HG03442 (cell line): ENCODE results near the gene PLS3.

ENCODE experiments used
- ATAC-seq: cut with Tn5 transposase; IDR thresholded peaks from one replicate; pipeline ENCODE4 v1.9.1; 2021; ENCODE audit warnings: mild to moderate bottlenecking, moderate library complexity; ENCODE audit not compliant: unreplicated experiment

Gene PLS3

DNA sequence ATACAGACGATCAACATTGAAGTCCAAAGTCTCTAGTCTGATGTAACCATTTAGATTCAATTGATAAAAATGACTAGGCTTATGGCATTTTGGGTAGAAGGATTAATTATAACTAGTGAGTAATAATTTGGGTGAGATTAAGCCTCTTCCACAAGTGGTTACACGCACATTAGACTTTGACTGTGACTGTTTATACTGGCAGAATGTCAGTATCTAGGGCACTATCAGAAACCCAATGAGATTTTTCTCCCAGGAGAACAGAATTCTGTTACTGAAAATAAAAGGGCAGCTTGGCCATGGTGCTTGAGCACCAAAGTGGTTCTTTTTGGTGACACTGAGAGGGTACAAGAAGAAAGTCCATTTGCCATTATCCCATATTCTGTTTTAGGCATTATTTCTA, 3.3 kb downstream of the PLS3 start:
- ATAC-seq: no peak

DNA sequence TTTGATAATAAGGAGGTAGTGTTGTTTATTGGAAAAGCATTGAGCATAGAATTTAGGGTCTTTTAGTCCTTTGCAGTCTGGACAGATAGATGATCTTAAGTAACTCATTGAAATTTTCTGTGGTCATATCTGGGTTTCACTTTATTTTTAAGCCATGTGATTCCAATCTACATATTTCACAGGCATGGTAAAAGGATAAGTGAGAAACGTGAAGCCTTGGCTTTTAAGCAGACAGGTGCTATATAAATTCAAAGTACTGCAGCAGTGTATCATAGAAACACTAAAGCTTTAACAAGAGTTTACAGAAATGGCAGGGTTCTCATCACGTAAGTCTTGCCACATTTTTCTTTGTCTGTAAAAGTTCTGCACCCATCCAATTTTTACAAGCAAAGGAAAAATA, 4.9 kb downstream of the PLS3 start:
- ATAC-seq: no peak

DNA sequence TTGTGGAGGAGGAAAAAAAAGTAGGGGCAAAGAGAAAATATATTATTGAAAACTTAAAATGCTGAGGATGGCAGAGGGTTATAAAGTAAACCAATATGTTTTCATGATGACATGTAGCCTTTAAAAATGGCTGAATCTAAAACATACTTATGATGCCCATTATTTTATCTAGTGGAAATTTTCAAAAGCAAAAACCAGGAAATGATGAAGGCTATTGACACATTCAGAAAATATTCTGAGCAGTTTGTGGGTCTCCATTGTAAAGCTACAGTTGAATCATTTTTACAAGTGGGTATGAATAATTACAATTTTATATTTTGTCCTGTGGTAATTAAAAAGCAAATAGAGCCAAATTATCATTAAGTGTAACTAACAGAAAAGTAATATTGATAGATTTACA, 10.7 kb downstream of the PLS3 start:
- ATAC-seq: no peak

DNA sequence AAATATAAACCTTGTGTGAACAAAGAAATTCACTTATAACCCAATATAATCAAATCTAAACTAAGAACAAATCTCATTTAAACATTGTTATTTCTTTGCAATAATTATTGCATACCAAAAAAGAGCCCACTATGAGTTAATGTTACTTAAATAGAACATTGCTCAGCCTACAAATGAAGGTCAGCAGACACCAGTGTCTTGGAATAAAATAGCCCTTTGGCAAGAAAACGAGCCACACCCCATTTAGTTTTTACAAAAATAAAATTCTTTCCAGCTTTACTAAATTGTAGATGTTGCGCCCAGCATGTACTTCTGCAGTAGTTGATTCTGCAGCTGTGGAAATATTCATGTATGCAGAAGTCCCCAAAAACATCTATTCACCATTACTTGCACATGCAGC, 12.2 kb downstream of the PLS3 start:
- no peak for ATAC-seq

DNA sequence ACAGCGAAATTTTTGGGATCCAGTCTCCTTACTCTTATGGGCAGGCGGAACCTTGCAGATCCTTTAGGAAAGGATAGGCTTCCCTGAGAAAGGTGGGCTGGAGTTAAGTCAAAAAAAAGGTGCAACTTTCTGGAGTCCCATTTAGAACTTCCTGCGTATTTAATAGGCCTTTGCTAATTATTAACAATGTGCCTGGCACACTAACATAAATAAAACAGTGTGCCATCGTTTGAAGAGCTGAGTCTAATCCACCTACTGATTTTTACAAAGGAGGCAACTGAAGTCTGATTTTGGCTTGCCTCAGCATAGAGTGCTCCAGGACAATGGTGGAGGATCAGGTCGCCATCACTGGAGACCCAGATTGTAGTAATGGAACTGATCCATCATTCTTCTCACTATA, 15.7 kb downstream of the PLS3 start:
- ATAC-seq: no peak

DNA sequence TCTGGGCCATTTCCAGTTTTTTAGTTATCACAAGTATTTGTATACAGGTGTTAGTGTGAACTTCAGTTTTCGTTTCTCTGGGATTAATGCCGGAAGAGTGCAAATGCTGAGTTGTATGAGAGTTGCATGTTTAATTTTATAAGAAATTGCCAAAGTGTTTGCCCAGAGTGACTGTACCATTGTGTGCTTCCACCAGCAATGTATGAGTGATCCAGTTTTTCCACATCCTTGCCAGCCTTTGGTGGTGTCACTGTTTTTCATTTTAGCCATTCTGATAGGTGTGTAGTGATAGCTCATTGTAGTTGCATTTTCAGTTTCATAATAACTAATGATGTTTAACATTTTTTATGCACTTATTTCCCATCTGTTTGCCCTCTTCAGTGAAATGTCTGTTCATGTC, 18.4 kb downstream of the PLS3 start:
- ATAC-seq: no peak

DNA sequence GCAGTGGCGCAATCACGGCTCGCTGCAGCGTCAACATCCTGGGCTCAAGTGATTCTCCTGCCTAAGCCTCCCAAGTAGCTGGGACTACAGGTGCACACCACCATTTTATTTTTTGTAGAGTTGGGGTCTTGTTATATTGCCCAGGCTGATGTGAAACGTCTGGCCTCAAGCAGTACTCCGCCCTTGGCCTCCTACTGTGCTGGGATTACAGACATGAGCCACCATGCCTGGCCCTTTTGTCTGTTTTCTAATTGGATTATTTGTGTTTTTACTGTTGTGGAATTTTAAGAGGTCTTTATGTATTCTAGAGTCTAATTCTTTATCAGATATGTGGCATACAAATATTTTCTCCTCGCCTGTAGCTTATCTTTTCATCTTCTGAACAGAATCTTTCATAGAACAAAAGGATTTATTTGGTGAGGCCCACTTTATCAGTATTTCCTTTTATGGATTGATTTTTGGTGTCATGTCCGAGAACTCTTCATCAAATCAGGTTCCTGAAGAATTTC, 18.9 kb downstream of the PLS3 start:
- no peak for ATAC-seq

DNA sequence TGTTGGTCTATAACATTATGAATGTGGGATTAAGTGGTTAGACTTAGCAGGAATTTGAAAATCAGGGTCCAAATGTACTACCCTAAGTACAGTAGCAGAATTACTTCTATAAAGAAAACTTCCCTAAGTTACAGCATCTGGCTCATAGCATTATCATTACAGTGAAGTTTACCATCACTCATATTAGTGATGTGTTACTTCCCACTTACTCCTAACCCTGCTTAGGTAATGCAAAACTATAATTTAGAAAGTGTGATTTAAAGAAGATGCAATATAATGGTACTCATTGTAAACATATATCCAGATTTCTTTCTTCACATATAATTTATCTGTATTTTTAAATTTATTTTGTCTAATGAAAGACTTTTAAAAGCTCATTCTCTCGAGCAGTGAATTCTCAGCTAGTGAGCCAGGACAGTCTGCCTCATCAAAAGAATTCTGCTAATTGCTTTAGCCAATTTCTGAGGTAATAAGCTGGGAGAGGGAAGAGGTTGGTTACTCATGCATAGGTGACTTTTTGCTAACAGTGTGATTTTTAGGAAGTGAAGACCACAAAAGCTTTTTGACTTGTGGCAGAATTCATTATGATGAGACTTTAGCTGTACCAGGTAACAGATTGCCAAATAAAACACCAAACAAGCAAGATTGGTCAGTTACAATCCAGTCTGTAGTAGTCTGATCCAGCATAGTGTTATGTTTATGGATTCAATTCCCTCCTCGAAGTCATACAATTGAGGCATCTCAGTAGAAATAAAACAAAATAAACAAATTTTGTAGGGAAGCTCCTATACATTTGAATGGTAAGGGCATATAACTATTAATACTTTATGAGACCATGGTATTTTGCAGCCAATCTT, 21.0 kb downstream of the PLS3 start:
- ATAC-seq: no peak

DNA sequence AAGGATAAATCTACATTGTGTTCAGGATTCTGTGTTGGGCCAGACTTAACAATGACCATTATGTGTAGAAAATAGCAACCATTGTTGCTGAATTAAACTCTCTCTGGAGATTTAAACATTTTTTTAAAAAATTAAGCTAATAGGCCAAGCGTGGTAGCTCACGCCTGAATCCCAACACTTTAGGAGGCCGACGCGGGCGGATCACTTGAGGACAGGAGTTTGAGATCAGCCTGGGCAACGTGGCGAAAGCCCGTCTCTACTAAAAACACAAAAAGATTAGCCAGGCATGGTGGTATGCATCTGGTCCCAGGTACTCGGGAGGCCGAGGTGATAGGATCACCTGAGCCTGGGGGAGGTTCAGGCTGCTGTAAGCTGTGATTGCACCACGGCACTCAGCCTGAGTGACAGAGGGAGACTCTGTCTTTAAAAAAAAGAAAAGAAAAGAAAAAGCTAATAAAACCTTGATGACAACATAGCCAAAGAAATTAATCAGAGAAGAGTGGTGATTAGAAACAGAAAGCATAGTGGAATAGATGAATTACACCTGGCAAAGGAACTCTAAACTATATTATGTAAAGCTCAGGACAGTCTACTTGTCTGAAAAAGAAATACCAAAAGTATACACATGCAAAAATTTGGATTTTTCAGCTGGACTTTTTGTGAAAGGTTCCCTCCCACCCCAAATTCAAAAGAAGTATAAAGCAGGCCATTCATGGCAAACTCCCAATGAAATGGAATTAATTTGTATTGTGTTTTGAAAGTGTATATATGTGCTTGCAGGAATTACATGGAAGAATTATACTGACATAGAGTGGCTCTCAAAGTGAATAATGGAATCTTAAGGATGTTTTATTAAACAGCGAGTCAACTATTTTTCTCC, 21.9 kb downstream of the PLS3 start:
- no peak for ATAC-seq

DNA sequence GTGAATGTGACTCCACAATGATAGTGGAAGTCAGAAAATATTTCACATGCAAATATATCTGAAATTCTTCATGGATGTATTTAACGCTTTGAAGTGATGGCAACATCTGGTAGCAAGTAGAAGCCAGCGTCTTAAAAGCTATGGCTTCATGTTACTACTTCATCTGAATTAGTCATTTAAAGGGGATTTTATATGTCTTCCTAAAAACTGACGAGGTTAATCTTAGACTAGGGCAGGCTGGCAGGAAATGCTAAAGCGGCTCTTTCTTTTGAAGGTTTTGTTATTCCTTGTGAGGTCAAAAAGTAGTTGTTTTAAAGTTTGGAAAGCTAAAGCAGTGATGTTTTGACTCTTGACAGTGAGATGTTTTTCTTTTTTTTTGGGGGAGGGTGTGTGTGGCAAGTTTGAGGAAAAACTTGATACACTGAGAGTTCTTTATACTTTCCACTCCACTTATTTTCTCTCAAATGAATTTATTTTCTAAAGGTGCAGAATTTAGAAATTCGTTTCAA, 22.6 kb downstream of the PLS3 start:
- no peak for ATAC-seq

DNA sequence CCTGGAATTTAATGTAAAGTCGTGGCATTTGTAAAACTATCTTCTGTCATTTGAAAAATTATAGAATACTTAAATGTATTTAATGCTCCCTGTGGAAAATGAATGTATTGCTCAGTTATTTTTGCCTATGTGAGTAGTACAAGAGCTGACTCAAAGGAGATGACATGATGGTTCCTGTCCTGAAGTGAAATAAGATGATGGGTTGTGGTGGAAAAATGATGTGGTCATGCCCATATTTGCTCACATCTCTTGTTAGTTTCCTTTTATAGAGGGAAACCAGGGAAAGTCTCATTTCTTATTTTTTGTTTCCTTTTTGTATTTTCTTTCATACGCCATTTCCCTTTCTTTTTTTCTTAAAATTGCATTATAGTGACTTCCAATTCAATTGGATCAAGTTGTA, 23.7 kb downstream of the PLS3 start:
- ATAC-seq: peak; percentile 74

DNA sequence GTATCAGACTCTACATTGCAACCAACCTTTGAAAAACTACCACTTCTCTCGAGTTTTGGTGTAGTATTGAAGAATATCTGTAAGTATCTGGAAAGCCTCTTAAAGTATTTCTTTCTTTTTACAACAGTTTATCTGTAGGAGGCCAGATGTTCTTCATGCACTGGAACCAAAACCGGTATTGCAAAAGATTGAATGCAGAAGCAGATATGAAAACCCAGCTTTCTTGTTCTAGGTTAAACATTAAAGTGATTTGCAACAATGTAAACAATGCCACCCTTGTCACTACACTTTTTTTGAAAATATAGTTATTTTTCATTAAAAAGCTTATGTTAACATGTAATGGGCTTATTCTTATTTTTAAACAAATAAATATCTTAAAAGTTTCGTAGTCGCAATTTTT, 27.2 kb downstream of the PLS3 start:
- ATAC-seq: no peak

DNA sequence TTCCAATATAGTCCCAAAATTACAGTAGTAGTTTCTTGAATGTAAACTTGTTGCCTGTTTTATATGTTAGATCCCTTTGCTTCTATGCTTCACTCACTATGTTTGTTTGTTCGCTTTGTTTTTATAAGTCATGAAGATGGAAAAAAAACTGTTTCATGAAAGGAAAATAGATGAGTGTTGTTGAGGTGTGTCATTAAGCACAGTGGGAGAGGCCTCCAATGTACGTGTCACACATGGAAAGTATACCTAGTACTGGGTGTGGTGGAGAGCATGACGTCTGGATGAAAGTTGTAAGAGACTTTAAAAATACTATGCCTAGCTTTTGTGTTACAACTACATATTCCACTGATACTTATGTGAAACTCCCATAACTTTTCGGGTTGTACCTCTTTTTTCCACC, 28.4 kb downstream of the PLS3 start:
- ATAC-seq: no peak

DNA sequence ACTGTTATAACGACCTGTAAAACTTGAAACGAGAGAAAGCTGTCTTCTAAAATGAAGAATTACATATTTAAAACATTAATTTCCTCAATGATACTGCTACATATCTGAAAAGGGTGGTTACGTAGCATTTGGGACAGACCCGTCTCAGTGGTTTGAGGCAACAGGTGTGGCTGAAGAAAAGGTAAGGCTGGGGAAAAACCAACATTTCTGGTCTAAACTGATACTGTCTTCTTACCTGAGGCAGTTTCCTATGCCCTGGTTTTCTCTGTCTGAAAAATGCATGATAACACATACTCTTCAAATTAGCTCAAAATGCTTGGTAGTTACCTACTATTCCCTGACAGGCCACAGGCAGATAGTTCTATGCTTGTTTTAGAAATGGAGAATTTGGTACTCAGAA, 30.4 kb downstream of the PLS3 start:
- ATAC-seq: no peak

DNA sequence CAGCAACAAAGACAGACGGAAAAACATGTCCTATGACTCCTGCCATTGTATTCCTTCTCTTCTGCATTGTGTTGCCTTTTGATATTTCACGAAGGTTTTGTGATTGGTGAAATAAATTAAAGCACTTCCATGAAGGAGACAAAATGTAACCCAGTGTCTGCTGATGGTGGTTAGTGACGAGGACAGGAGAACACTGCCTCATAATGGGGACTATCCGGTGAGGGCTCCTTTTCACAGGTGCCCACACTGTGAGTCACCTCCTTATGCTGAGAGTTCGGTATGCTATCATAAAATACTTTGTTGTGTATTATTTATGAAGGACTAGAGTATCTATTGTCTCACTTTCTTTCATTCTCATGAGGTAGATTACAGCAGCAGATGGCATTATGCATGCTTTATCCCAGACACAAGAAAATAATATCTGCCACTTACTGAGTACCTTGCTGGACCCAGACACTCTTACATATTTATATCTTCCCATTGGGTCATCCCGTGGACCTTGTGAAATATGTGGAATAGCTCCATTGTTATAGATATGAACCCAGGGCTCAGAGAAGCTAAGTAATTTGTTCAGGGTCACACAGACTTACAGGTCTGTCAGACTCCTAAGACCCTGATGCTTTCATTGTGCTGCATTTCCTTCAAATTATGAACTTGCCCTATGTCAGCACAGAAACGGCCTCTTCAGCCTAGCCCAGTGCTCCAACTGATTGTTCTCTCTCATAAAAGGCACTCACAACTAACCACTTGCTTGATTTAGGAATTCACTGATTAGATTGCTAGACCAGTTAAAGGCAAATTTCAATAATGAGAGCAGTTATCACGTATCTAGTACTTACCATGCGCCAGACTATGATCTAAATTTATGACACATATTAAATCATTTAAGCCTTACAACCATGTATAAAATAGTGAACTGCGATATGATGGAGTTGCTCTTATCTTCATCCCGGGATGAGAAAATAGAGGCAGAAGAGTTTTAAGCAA, 31.2 kb downstream of the PLS3 start:
- no peak for ATAC-seq

DNA sequence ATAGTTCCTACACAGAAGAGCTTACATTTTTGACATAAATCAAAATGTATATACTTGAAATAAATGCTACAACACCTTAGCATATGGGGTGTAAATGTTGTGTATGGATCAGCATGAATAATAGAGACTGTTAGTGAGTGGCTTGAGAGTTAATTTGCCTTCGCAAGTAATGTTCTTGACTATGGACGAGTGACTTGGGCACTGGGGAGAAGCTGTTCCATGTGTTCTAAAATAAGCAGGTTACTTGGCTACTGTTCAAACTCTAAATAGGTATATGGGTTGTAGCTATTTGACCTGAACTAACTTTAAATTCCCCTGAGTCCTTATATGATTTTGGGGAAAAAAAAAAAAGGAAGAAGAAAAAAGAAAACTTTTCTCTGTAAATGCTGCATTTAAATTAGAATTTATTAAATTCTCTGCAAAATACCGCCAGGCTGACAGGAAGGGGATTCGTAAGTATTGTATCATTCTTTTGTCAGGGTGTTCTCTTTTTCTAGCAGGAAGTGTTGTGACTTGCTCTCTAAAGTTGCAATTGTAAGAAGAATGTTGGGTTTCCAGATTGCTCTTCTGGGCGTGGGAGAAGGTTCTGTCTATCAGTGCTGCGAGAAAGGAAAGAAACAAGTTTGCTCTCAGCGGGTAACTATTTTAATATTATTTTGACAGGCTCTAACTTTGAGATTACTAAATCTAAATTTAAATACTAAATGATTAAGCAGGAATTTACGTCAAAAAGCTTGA, 32.2 kb downstream of the PLS3 start:
- ATAC-seq: no peak

DNA sequence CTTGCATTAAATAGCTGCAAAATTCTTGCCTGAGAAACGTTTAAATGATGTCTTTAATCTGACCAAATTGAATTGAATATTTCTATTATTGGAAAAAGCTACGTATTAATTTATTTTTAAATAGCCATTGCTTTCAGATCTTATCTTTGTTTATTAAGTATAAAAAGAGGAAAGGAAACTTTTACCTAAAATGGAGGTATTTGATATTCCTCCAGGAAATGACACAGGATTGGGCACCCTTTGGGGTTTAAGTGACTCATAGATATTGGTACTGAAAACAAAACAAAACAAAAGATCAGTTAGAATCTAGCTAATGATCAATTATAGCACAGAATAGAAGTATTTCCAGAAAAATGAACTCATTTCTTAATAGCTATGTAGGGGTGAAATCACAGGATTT, 34.1 kb downstream of the PLS3 start:
- no peak for ATAC-seq

DNA sequence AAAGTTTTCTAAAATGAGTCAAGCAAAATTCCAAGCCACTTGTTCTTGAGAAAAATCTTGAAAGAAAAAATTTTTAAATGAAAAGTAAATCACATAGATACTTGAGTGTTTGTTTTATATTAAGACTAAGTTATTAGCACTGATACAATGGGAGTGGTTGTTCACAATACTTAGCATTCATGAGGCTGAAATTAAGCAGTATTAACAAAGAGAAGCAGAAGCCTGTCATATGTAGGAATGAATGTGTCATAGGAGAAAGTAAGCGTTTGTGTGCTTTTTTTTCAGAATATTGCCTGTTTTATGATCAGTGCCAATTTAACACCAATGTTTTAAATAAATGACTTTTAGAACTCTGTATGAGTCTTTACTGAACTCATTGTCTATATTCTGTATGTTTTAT, 37.6 kb downstream of the PLS3 start:
- ATAC-seq: no peak

DNA sequence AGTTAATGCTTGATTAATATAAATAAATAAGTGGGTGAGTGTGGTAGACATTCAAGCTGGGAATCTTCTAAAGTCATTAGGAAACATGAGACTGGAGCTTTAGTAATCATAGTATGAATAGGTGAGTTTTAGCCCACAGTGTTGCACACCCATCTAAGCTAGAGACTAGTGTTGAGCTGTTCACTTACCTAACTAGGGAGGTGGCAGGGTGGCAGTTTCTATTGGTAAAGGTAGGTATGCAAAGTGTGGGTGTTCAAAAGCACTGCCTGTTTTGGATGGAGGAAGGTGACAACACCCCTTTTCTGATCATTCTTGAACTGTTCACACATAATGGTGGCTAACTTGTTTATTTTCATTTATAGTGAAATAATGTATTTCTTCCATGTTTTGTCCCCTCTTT, 41.3 kb downstream of the PLS3 start:
- ATAC-seq: no peak
